D341Med (cell line): ENCODE results near the gene KLC1.
A peak's percentile ranks its signal among the peaks of the same experiment; 100 is the strongest.
"Not testable (repeated sequence)": the region's sequence is repeated elsewhere in the genome, so short reads cannot be mapped to it uniquely, and the experiment has no call there.

ENCODE experiments used
- DNase-seq: peaks from one replicate; pipeline ENCODE4 v3.0.0; 2012; ENCODE audit warnings: low spot score

Gene KLC1

DNA sequence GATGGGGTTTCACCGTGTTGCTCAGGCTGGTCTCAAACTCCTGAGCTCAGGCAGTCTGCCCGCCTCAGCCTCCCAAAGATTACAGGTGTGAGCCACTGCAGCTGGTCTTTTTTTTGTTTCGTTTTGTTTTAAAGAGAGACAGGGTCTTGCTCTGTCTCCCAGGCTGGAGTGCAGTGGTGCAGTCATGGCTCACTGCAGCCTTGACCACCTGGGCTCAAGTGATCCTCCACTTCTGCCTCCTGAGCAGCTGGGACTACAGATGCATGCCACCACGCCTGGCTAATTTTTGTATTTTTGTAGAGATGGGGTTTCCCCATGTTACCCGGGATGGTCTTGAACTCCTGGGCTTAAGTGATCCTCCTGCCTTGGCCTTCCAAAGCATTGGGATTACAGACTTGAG, 62.6 kb downstream of the KLC1 start:
- not testable (repeated sequence) for DNase-seq

GRCh38 chr14:103692159-103692558, 63.1 kb downstream of the KLC1 start:
- no peak for DNase-seq

GRCh38 chr14:103692871-103693270, 63.9 kb downstream of the KLC1 start:
- DNase-seq: no peak

DNA sequence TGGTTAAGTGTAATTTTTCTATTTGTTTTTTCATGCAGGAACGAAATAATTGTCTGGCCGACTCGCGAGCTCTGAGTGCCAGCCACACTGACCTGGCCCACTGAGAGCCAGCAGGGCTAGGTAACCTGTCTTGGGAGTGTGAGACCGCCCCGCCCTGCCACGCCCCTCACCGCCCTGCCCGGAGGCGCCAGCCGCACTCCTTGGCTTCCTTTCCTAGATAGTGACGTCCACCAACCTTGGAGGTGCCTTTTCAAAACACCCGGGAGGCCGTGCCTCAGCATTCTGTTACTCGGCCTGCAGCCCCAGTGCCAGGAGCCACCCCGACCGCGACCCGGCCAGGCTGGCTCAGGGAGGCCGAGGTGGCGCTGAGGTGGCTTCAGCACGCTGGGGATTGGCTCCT, 64.5 kb downstream of the KLC1 start:
- no peak for DNase-seq

DNA sequence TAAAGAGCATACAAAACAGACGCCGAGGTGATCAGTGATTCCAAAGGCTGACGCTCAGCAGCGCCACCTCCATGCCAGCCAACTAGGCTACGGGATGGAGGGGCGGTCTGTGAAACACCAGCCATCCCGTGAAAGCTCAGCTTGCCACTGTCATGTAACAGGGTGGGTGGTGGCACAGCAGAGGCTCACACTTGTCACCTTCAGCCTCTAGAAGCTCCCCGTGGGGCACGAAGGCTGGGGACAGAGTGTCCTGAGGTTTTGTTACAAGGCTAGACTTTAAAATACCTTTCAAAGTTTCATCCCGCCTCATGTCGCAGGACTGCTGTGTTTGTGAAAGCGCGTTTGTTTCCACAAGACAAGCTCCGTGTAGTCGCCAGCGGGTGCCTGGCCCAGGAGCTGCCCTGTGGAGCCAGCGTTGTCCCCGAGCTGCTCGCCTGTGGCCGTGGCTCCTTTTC, 65.6 kb downstream of the KLC1 start:
- DNase-seq: peak; percentile 66

GRCh38 chr14:103695296-103696069, 66.5 kb downstream of the KLC1 start:
- DNase-seq: no peak

DNA sequence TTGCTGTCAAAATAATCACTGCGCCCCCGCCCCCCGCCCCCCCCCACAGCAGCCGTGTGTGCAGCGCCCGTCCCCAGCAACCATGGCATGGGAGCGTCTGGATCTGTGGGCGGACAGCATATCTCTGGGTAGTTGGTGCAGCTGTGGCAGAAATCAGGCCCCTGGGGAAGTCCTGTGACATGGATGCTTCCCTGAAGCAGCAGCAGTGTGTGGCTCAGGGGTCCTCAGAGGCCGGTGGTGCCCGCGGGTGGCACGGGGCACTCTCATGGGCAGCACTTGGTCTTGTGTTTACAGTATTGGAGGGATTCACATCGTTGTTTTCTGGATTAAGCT, 67.0 kb downstream of the KLC1 start:
- no peak for DNase-seq

DNA sequence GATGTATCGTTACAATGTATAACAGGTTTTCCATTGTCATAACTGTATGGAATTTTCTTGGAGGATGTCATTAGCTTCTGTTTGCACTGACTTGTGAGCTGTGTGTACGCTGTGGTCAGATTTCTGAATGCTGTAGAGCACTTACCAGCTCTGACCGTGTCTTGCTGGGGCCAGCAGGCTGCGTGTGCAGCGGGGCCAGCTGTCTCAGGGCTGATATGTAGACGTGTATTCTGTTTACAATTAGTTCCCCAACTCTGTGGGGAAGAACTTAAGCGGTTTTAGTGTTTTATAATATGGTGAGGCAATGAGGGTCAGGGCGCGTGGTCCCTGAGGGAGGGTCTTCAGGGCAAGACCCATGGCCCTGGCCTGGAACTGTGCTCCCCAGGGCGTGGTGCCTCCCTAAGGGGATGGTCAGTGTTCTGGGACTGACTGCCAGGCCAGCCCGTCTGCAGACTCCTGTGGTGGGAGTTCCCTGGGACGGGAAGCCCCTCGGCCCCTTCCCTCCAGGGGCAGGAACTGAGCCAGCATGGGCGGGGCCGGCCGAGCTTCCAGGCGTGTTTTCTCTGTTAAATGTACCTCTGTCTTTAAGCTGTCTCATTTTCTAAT, 67.6 kb downstream of the KLC1 start:
- no peak for DNase-seq

DNA sequence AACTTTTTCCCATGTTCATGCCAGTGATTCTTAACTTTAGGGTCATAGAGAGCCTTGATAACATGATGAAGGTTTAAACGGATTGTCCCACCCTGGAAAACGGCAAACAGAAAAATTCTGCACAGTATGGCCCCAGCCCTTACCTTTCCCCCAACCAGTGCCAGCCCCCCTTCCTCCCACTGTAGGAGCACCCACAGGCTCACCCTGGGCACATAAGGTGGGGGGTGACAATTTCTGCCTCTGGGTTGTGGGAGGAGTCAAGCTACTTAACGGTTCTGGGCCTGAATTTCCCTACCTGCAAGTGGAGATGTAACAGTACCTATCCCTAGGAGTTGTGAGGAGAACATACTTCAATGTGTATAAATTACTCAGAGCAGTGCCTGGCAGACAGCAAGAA, 68.2 kb downstream of the KLC1 start:
- no peak for DNase-seq

GRCh38 chr14:103697603-103698379, 68.8 kb downstream of the KLC1 start:
- no peak for DNase-seq

- no peak for DNase-seq
Measured at GRCh38 chr14:103698380-103699260, 69.6 kb downstream of the KLC1 start.

GRCh38 chr14:103699261-103699661, 70.2 kb downstream of the KLC1 start:
- no peak for DNase-seq

DNA sequence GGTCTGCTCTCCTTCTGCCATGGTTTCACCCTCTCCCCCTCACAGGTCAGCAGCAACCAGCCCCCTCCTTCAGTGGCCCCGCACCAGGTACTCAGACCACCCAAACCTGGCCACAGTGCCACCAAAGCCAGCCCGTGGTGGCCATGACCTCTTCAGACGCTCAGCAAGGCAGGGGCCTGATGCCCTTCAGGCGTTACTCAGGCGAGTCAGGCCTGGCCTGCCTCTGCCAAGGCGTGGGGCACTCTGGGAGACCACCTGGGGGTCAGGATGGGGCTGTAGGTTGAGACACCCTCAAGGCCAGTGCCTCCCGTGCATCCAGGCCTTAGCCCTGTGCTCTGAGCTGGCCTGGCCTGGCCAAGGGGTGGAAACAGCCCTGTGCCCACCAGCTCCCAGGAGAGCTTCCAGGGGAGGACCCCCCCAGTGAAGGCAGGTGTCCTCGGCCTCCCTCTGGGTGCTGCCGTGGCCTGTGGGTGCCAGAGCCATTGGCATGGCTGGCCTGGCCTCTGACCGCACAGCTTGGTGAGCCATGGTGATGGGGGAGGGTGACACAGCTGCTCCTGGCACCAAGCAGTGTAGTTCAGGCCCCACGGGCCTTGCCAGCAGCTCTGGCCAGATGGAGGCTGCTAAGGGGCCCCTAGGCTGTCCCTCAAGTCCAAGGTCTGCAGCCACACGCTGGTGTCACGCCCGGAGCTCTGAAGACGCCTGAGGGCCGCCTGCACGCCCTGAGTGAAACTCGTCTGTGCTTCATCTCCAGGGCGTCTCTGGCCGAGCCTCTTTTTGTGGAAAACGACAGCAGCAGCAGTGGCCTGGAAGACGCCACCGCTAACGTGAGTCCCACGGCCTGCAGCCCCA, 71.1 kb downstream of the KLC1 start:
- DNase-seq: no peak

DNA sequence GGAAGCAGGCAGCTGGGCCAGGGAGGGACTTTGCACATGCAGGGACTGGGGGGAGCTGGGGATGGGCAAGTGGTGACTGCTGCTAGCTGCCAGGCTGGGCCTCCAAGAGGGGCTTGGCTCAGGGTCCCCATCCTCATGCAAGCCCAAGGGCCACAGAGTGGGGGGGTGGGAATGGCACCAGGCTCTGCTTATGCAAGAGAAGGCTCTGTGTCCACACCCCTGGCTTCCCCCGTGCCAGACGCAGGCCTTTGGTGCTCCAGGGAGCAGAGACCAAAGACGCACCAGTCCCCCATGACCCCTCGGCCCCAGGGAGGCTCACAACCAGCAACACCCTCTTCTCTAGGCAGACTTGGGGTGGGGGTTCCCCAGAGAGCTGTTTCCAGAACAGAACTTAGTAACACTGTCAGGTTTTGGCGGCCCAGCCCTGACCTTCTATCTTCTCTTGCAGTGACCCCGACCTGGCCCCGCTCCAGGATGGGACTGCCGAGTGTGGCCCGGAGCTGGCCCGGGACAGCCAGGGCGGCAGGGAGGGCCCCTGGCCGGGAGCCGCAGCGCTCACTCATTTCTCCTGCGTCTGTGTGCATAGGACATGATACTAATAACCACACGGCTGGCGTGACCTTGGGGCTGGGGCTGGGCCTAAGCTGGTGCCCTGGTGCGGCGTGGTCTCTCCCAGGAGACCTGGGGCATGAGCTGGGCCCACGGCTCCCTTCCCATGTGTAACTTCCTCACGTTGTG, 71.9 kb downstream of the KLC1 start:
- DNase-seq: no peak

DNA sequence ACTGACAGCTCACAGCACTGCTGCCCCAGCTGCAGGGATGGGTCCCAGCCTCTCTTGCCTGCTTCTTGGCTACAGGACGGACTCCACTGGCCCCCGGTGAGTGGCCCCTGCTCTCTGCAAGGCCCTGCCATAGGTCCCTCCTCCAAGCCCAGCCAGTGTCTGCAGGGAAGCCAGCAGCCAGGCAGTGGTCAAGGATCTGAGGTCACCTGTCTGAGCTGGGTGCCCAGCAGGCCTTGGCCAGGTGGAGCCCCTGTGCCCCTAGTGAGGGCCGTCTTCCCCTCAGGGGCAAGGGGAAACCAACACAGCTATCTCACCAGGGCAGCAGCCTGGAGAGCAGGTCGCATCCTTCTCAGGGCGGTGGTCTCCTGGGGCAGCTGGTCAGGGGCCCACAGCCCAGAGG, 73.1 kb downstream of the KLC1 start:
- no peak for DNase-seq

GRCh38 chr14:103702497-103703432, 73.8 kb downstream of the KLC1 start:
- no peak for DNase-seq

DNA sequence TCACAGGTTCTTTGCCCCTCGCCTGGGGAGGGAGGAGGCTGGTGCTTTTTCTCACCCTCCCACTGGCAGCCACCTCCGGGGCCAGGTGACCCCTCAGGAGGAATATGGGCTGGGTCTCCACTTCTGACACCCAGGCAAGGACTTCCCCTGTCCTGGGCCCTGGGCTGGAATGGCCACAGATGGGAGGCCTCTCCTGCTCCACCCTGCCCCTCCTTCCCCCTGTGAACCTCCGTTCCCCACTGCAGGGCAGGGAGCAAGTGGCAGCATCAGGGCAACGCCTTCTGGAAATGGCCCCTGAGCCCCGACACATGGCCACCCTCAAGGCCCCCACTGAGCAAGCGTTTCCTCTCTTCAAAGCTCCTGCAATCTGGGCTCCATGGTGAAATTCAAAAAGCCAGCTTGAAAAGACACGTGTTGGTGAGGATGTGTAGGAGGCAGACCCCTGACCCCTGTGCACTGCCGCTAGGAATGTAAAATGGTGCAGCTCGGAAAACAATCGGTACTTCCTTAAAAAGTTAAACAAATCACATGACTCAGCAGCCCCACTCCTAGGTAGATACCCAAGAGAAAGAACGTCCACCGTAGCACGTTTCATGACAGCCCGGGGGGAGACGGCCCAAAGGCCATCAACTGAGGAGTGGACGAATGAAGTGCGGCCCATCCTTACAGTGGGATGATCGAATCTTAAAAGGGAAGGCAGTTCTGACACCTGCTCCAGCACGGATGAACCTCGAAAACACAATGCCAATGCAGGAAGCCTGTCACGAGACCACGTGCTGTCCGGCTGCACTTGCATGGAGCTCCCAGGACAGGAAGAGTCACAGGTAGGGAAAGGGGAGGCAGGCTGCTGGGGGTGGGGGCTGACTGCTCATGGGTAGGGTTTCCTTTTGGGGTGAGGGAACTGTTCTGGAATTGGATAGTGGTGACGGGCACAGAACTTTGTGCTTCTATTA, 74.7 kb downstream of the KLC1 start:
- no peak for DNase-seq

GRCh38 chr14:103704708-103705107, 75.7 kb downstream of the KLC1 start:
- DNase-seq: no peak
